PC-9 (cell line): ENCODE data around the gene DHRS2. TPM values are rescaled to one million over a fixed set of nuclear protein-coding genes. Genes with fewer than 3 reads are reported as not detected.
"Not testable (repeated sequence)": the region's sequence is repeated elsewhere in the genome, so short reads cannot be mapped to it uniquely, and the experiment has no call there.

Source experiments
- BruUV-seq: library from RNA; stranded (reverse); fragments of 400-500 nt; replicated peaks from 2 replicates; lab custom pipeline; 2021; lab: Mats Ljungman, UMichigan
- CTCF ChIA-PET: fragments of 300-600 bp; sonication (Branson Sonifier 250); formaldehyde crosslinking; loops from one replicate; lab custom pipeline; 2022; ENCODE audit warnings: antibody characterized with exemption; lab: Charles Lee
- POLR2A ChIA-PET: fragments of 300-600 bp; sonication (Branson Sonifier 250); formaldehyde crosslinking; loops from one replicate; lab custom pipeline; 2022; ENCODE audit warnings: antibody characterized with exemption; ENCODE audit not compliant: unreplicated experiment; lab: Charles Lee
- DNase-seq, 2 experiments: peaks; one replicate each; pipeline versions ENCODE4 v3.0.0 to v3.0.0-alpha.2; 2015 to 2022; ENCODE audit warnings: mixed read lengths in 1 of 2
- H2AFZ ChIP-seq: fragments of 200-600 bp; sonication (generic); 2 replicates; pipeline ENCODE4 v1.8.1; 2017; ENCODE audit warnings: antibody characterized with exemption
- H3F3A ChIP-seq: fragments of 200-600 bp; sonication (generic); 2 replicates; pipeline ENCODE4 v1.8.1; 2017; ENCODE audit warnings: antibody characterized with exemption, mild to moderate bottlenecking, low read depth; ENCODE audit not compliant: insufficient read depth
- H3K27ac ChIP-seq: fragments of 200-600 bp; sonication (generic); 2 replicates; pipeline ENCODE4 v1.6.1; 2016; ENCODE audit warnings: mixed run types
- H3K27me3 ChIP-seq: fragments of 200-600 bp; sonication (generic); 2 replicates; pipeline ENCODE4 v1.6.1; 2016; ENCODE audit warnings: low read depth, mixed run types; ENCODE audit not compliant: insufficient read depth
- H3K36me3 ChIP-seq: fragments of 200-600 bp; sonication (generic); 2 replicates; pipeline ENCODE4 v1.6.1; 2016; ENCODE audit warnings: low read depth, mixed run types
- H3K4me1 ChIP-seq: fragments of 200-600 bp; sonication (generic); replicated peaks from 2 replicates; pipeline ENCODE4 v1.6.1; 2016; ENCODE audit warnings: mixed run types; ENCODE audit not compliant: insufficient read depth
- H3K4me2 ChIP-seq: fragments of 200-600 bp; sonication (generic); 2 replicates; pipeline ENCODE4 v1.6.1; 2017; ENCODE audit warnings: mixed run types
- H3K4me3 ChIP-seq: fragments of 200-600 bp; sonication (generic); 2 replicates; pipeline ENCODE4 v1.6.1; 2016; ENCODE audit warnings: mixed run types
- H3K79me2 ChIP-seq: fragments of 200-600 bp; sonication (generic); 2 replicates; pipeline ENCODE4 v1.6.1; 2017; ENCODE audit warnings: low read depth, mixed run types
- H3K9me2 ChIP-seq: fragments of 200-600 bp; sonication (generic); 2 replicates; pipeline ENCODE4 v1.8.1; 2017; ENCODE audit warnings: mild to moderate bottlenecking; ENCODE audit not compliant: insufficient read depth
- H3K9me3 ChIP-seq: fragments of 200-600 bp; sonication (generic); 2 replicates; pipeline ENCODE4 v1.8.1; 2016; ENCODE audit warnings: low read depth; ENCODE audit not compliant: insufficient read depth
- H4K20me1 ChIP-seq: fragments of 200-600 bp; sonication (generic); 2 replicates; pipeline ENCODE4 v1.8.1; 2017; ENCODE audit not compliant: insufficient read depth
- CTCF ChIP-seq: fragments of 200-600 bp; sonication (generic); conservative IDR thresholded peaks from 2 replicates; pipeline ENCODE4 v1.6.1; 2017; ENCODE audit warnings: mixed run types, antibody characterized with exemption, mild to moderate bottlenecking, moderate library complexity
- EZH2 ChIP-seq: fragments of 200-600 bp; sonication (generic); IDR thresholded peaks from 2 replicates; pipeline ENCODE4 v1.8.0; 2017; ENCODE audit warnings: antibody characterized with exemption, low read depth
- intact Hi-C: fragments of 100-400 bp; cut with micrococcal nuclease; formaldehyde crosslinking; loops from one replicate; pipeline ENCODE4 v1.10.0; 2022; ENCODE audit not compliant: unreplicated experiment
- total RNA-seq: library from RNA; stranded (reverse); gene quantifications from 2 replicates; pipeline ENCODE4 v1.2.3, GENCODE V29; 2021

DHRS2 gene
- total RNA-seq, 1 experiment from 2014 or later = 0.55 TPM

DNA sequence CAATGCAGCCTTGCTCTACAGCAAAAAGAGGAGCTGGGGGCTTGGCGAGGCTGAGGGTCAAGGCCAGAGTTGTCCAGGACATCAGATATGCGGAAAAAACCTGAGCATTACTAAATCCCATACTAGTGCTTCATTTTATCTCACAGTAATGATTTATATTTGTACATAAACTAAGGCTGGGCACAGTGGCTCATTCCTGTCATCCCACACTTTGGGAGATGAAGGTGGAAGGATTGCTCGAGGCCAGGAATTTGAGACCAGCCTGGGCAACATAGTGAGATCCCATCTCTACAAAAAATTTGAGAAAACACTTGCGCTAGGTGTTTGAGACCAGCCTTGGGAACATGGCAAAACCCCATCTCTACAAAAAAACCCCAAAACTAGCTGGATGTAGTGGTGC is 46.0 kb upstream of the DHRS2 start:
- Histone ChIP-seq H2AFZ (no peak overlapping the region), H3F3A (no peaks in the 10 kb centered on the region), H3K79me2 (no peaks in the 10 kb centered on the region), H3K9me3 (no peaks in the 10 kb centered on the region), H3K4me3 (no peak overlapping the region), H4K20me1 (no peaks in the 10 kb centered on the region), H3K36me3 (no peaks in the 10 kb centered on the region), H3K4me2 (no peak overlapping the region), H3K4me1 (peaks cover 7% of the 10 kb centered on the region; the same call in 1 of the 2 replicates), H3K9me2 (no peaks in the 10 kb centered on the region), H3K27me3 (no peaks in the 10 kb centered on the region), H3K27ac (no peak overlapping the region)
- DNase-seq = no peak
- BruUV-seq = no TSS peak
- ChIA-PET POLR2A (no interaction called here), CTCF (interaction anchor here (0.5 to 0.7 kb wide), 2 partner anchors 263 to 711 kb away, joined by 4 to 9 read pairs; no protein-coding TSS in a partner anchor)
- intact Hi-C loops = no loop called here
- TF ChIP-seq CTCF (no peak), EZH2 (no peak)

DNA sequence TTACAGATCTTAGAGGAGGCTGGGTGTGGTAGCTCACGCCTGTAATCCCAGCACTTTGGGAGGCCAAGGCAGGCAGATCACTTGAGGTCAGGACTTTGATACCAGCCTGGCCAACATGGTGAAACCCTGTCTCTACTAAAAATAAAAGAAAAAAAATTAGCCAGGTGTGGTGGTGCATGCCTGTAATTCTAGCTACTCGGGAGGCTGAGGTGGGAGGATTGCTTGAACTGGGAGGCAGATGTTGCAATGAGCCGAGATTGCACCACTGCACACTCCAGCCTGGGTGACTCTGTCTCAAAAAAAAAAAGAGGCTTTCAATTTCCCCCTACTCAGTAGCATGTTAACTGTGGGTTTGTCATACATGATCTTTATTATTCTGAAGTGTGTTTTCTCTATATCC is 42.0 kb upstream of the DHRS2 start:
- CTCF ChIA-PET = interaction anchor here (0.7 kb wide), 1 partner anchor 23 kb away, joined by 4 read pairs; no protein-coding TSS in a partner anchor
- BruUV-seq, H4K20me1 ChIP-seq, H3K9me3 ChIP-seq, POLR2A ChIA-PET, DNase-seq, H3F3A ChIP-seq, H3K27ac ChIP-seq, H3K27me3 ChIP-seq, H3K9me2 ChIP-seq, H3K4me3 ChIP-seq, H2AFZ ChIP-seq, intact Hi-C loops, H3K79me2 ChIP-seq, H3K4me1 ChIP-seq, H3K36me3 ChIP-seq, H3K4me2 ChIP-seq: not testable (repeated sequence)

DNA sequence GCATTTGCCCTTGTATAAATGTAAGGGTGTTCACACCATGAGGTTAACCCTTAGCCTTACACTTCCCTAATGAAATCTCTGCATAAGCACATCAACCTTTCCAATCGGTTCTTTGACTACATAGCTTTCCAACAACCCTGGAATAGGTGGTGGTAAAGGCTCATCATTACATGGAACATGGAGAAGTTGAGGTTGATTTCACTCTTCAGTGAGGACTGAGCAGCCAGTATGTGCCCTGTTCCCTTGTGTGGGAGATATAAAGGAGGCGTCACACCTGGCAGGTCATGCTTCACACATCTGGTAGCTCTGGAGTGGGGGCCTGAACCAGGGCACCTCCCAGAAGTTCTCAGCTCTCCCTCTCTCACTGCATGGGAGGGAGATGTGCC is 35.8 kb upstream of the DHRS2 start:
- Histone ChIP-seq H3K27me3 (no peaks in the 10 kb centered on the region), H3K36me3 (no peaks in the 10 kb centered on the region), H3K4me1 (peaks cover 8% of the 10 kb centered on the region; the same call in 1 of the 2 replicates), H3K9me2 (no peaks in the 10 kb centered on the region), H3K79me2 (no peaks in the 10 kb centered on the region), H3K4me2 (no peak overlapping the region), H4K20me1 (no peaks in the 10 kb centered on the region), H3K9me3 (no peaks in the 10 kb centered on the region), H2AFZ (no peak overlapping the region), H3F3A (no peaks in the 10 kb centered on the region), H3K4me3 (no peak overlapping the region), H3K27ac (no peak overlapping the region)
- POLR2A ChIA-PET = no interaction called here
- CTCF ChIA-PET = no interaction called here
- TF ChIP-seq CTCF (no peak), EZH2 (no peak)
- intact Hi-C loops = no loop called here
- no TSS peak for BruUV-seq
- DNase-seq = no peak

- no peaks in the 10 kb centered on the region for H3K9me3 ChIP-seq
- POLR2A ChIA-PET = no interaction called here
- no peaks in the 10 kb centered on the region for H4K20me1 ChIP-seq
- H3K4me2 ChIP-seq = no peak overlapping the region
- H3K4me1 ChIP-seq = peaks cover 8% of the 10 kb centered on the region; the same call in 1 of the 2 replicates
- intact Hi-C loops = no loop called here
- CTCF ChIA-PET = no interaction called here
- no peaks in the 10 kb centered on the region for H3F3A ChIP-seq
- H3K79me2 ChIP-seq = no peaks in the 10 kb centered on the region
- no peaks in the 10 kb centered on the region for H3K27me3 ChIP-seq
- DNase-seq = no peak
- no peaks in the 10 kb centered on the region for H3K9me2 ChIP-seq
- no peaks in the 10 kb centered on the region for H3K36me3 ChIP-seq
- H2AFZ ChIP-seq = no peak overlapping the region
- TF ChIP-seq CTCF = no peak
- no peak for TF ChIP-seq EZH2
- H3K27ac ChIP-seq = no peak overlapping the region
- BruUV-seq = no TSS peak
- H3K4me3 ChIP-seq = no peak overlapping the region
Measured at GRCh38 chr14:23600806-23601205, 35.4 kb upstream of the DHRS2 start.
